GM23338 (cell line): ENCODE results near the gene XRN2. TPM values are rescaled to one million over a fixed set of nuclear protein-coding genes. Genes with fewer than 3 reads are reported as not detected.

Experiments
- ATAC-seq: fragments of 200-7000 bp; cut with Tn5 transposase; 3 replicates; pipeline ENCODE4 v1.9.1; 2020
- DNase-seq: peaks from one replicate; pipeline ENCODE4 v3.0.0-alpha.2; 2015; ENCODE audit warnings: low spot score
- H2AFZ ChIP-seq: fragments of 200-600 bp; sonication (generic); 2 replicates; pipeline ENCODE4 v1.8.0; 2016; ENCODE audit warnings: antibody characterized with exemption, mild to moderate bottlenecking, moderate library complexity
- H3F3A ChIP-seq: fragments of 200-600 bp; sonication (generic); replicated peaks from 2 replicates; pipeline ENCODE4 v1.8.0; 2017; ENCODE audit warnings: antibody characterized with exemption, mixed run types, low read depth
- H3K27ac ChIP-seq: fragments of 200-600 bp; sonication (generic); 2 replicates; pipeline ENCODE4 v1.6.1; 2016; ENCODE audit warnings: low read depth
- H3K27me3 ChIP-seq: fragments of 200-600 bp; sonication (generic); 2 replicates; pipeline ENCODE4 v1.8.0; 2016; ENCODE audit warnings: mild to moderate bottlenecking, mixed run types, moderate library complexity; ENCODE audit not compliant: insufficient read depth
- H3K36me3 ChIP-seq: fragments of 200-600 bp; sonication (generic); 2 replicates; pipeline ENCODE4 v1.8.0; 2016; ENCODE audit warnings: mild to moderate bottlenecking; ENCODE audit not compliant: insufficient read depth
- H3K4me1 ChIP-seq: fragments of 200-600 bp; sonication (generic); 2 replicates; pipeline ENCODE4 v1.8.0; 2016; ENCODE audit warnings: mild to moderate bottlenecking, moderate library complexity; ENCODE audit not compliant: insufficient read depth
- H3K4me2 ChIP-seq: fragments of 200-600 bp; sonication (generic); 2 replicates; pipeline ENCODE4 v1.7.1; 2017; ENCODE audit warnings: mixed run types
- H3K4me3 ChIP-seq: fragments of 200-600 bp; sonication (generic); 2 replicates; pipeline ENCODE4 v1.6.1; 2016; ENCODE audit warnings: mixed run types
- H3K79me2 ChIP-seq: fragments of 200-600 bp; sonication (generic); replicated peaks from 2 replicates; pipeline ENCODE4 v1.8.0; 2017; ENCODE audit warnings: mild to moderate bottlenecking; ENCODE audit not compliant: insufficient read depth
- H3K9me2 ChIP-seq: fragments of 200-600 bp; sonication (generic); 2 replicates; pipeline ENCODE4 v1.8.0; 2017; ENCODE audit not compliant: insufficient read depth
- H4K20me1 ChIP-seq: fragments of 200-600 bp; sonication (generic); replicated peaks from 2 replicates; pipeline ENCODE4 v1.8.0; 2017; ENCODE audit warnings: mild to moderate bottlenecking; ENCODE audit not compliant: insufficient read depth
- H3K27ac Mint-ChIP-seq: 2 replicates; pipeline ENCODE4 v1.8.0; 2020; ENCODE audit warnings: inconsistent platforms, mild to moderate bottlenecking, moderate library complexity, mixed read lengths
- H3K27me3 Mint-ChIP-seq: 3 replicates; pipeline ENCODE4 v1.8.0; 2022; ENCODE audit warnings: low read depth, mild to moderate bottlenecking, moderate library complexity, mixed read lengths, inconsistent platforms; ENCODE audit not compliant: insufficient read depth, poor library complexity
- H3K36me3 Mint-ChIP-seq: 3 replicates; pipeline ENCODE4 v1.8.0; 2021; ENCODE audit warnings: low read depth, mild to moderate bottlenecking, inconsistent platforms, moderate library complexity, mixed read lengths
- H3K4me1 Mint-ChIP-seq: 3 replicates; pipeline ENCODE4 v1.8.0; 2020; ENCODE audit warnings: mild to moderate bottlenecking, inconsistent platforms, mixed read lengths
- H3K4me3 Mint-ChIP-seq: 3 replicates; pipeline ENCODE4 v1.8.0; 2021; ENCODE audit warnings: moderate library complexity, mild to moderate bottlenecking, inconsistent platforms, mixed read lengths
- H3K9me3 Mint-ChIP-seq: 3 replicates; pipeline ENCODE4 v1.8.0; 2020; ENCODE audit warnings: moderate library complexity, mild to moderate bottlenecking, inconsistent platforms, mixed read lengths
- ZNF114 ChIP-seq: fragments of 250-450 bp; sonication (Bioruptor Pico); IDR thresholded peaks from 2 replicates; pipeline ENCODE4 v1.5.0; 2020; ENCODE audit warnings: mild to moderate bottlenecking, moderate library complexity
- ZNF331 ChIP-seq: fragments of 250-450 bp; sonication (Bioruptor Pico); IDR thresholded peaks from 2 replicates; pipeline ENCODE4 v1.5.0; 2020; ENCODE audit warnings: low read depth, mild to moderate bottlenecking, moderate library complexity
- ZNF462 ChIP-seq: fragments of 250-450 bp; sonication (Bioruptor Pico); IDR thresholded peaks from 2 replicates; pipeline ENCODE4 v1.5.0; 2020; ENCODE audit warnings: mild to moderate bottlenecking, moderate library complexity
- polyA plus RNA-seq: library from polyadenylated mRNA; unstranded; fragments of >200 nt; fragmentation: Nextera tagmentation; extraction: Ambion mirVana; gene quantifications from 2 replicates; pipeline ENCODE4 v1.2.1, GENCODE V29; 2016
- total RNA-seq: library from RNA; depleted of rRNA; stranded (reverse); fragments of >200 nt; shearing (Covaris generic); gene quantifications from 2 replicates; pipeline ENCODE4 v1.2.3, GENCODE V29; 2014
- TF ChIP-seq, protein P1 (sequence below): IDR thresholded peaks from one replicate; pipeline ENCODE4 v1.6.1; 2018; ENCODE audit warnings: antibody characterized with exemption; ENCODE audit not compliant: unreplicated experiment

XRN2 gene
- total and polyA plus RNA-seq, 2 experiments from 2014 or later, result 113 to 150 TPM

- no peak for TF ChIP-seq ZNF462 (CRISPR knock-in tag)
Observed at GRCh38 chr20:21393816-21394519, 90.8 kb downstream of the XRN2 start (continued).

DNA sequence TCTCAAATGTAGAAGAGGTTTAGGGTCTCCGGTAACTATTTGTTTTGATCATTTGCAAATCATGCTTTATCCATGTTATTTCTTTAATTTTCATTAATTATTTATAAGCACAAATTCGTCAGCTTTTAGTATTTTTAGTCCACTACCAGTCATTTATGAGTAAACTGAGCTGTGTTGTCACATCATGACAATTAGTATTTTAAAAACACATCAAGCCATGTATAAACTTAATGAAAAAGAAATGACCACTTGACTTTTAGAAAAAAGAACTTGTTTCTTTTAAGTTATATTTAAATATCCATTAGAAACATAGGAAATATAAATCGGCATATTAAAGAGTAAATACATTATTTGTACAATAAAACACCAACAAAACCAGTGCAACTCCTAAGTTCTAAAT, 91.4 kb downstream of the XRN2 start:
- Histone ChIP-seq H3K4me3 (no peak overlapping the region), H2AFZ (no peak overlapping the region), H3K27ac (no peak overlapping the region), H3K4me1 (peaks cover 51% of the 10 kb centered on the region), H4K20me1 (peaks cover 16% of the 10 kb centered on the region), H3F3A (0 out of 2 replicates have a peak, but pooled peaks cover 4% of the 10 kb centered on the region), H3K36me3 (no peaks in the 10 kb centered on the region), H3K4me2 (no peak overlapping the region), H3K27me3 (peaks cover 96% of the 10 kb centered on the region), H3K79me2 (no peaks in the 10 kb centered on the region), H3K9me2 (no peaks in the 10 kb centered on the region)
- DNase-seq (no peak), ATAC-seq (no peak)
- no peak overlapping the region for H3K4me3 Mint-ChIP-seq
- peaks cover 4% of the 10 kb centered on the region; the same call in 1 of the 3 replicates for H3K36me3 Mint-ChIP-seq
- peaks cover 23% of the 10 kb centered on the region for H3K4me1 Mint-ChIP-seq
- peaks cover 9% of the 10 kb centered on the region for H3K9me3 Mint-ChIP-seq
- peaks cover 74% of the 10 kb centered on the region for H3K27me3 Mint-ChIP-seq
- H3K27ac Mint-ChIP-seq, result no peak overlapping the region
- TF ChIP-seq, protein P1, sequence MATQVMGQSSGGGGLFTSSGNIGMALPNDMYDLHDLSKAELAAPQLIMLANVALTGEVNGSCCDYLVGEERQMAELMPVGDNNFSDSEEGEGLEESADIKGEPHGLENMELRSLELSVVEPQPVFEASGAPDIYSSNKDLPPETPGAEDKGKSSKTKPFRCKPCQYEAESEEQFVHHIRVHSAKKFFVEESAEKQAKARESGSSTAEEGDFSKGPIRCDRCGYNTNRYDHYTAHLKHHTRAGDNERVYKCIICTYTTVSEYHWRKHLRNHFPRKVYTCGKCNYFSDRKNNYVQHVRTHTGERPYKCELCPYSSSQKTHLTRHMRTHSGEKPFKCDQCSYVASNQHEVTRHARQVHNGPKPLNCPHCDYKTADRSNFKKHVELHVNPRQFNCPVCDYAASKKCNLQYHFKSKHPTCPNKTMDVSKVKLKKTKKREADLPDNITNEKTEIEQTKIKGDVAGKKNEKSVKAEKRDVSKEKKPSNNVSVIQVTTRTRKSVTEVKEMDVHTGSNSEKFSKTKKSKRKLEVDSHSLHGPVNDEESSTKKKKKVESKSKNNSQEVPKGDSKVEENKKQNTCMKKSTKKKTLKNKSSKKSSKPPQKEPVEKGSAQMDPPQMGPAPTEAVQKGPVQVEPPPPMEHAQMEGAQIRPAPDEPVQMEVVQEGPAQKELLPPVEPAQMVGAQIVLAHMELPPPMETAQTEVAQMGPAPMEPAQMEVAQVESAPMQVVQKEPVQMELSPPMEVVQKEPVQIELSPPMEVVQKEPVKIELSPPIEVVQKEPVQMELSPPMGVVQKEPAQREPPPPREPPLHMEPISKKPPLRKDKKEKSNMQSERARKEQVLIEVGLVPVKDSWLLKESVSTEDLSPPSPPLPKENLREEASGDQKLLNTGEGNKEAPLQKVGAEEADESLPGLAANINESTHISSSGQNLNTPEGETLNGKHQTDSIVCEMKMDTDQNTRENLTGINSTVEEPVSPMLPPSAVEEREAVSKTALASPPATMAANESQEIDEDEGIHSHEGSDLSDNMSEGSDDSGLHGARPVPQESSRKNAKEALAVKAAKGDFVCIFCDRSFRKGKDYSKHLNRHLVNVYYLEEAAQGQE, result no peak
- TF ChIP-seq ZNF114 (CRISPR knock-in tag), result no peak
- TF ChIP-seq ZNF462 (CRISPR knock-in tag), result no peak
- no peak for TF ChIP-seq ZNF331 (CRISPR knock-in tag)
